ENCODE measurements around the gene ENTREP3.

Gene ENTREP3

DNA sequence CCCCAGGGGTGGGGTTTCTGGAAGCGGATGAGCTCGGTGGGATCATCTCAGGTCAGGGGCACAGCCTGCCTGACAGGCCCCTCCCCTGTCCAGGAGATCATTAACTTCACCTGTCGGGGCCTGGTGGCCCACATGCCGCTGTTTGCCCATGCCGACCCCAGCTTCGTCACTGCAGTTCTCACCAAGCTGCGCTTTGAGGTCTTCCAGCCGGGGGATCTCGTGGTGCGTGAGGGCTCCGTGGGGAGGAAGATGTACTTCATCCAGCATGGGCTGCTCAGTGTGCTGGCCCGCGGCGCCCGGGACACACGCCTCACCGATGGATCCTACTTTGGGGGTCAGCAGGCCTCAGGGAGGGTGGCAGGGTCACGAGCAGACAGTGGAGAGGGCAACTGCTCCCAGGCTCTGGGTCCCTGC is 30.4 kb upstream of the ENTREP3 start:
- H3K4me1 Mint-ChIP-seq (ENCODE audit: low read depth): no peaks in the 10 kb centered on the region
- H3K9me3 Mint-ChIP-seq: no peaks in the 10 kb centered on the region
- no peak overlapping the region for H3K4me3 Mint-ChIP-seq
- no peaks in the 10 kb centered on the region for H3K27me3 Mint-ChIP-seq
- no peak overlapping the region for H3K27ac Mint-ChIP-seq
- no peaks in the 10 kb centered on the region for H3K36me3 Mint-ChIP-seq (ENCODE audit: low read depth)

DNA sequence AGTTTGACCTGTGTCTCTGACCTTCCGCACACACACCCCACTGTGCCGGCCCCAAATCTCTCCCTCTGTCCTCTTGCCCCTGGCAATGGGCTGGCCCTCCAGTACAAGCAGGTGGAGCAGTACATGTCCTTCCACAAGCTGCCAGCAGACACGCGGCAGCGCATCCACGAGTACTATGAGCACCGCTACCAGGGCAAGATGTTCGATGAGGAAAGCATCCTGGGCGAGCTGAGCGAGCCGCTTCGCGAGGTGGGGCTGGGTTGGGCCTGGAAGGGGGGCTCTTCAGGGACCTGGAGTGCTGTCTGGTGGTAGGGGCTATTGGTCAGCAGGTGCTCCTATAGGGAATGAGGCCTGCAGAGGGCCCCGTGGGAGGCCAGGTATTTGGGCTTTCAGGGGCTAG is 29.8 kb upstream of the ENTREP3 start:
- H3K36me3 Mint-ChIP-seq (ENCODE audit: low read depth): no peaks in the 10 kb centered on the region
- no peak overlapping the region for H3K27ac Mint-ChIP-seq
- no peak overlapping the region for H3K4me3 Mint-ChIP-seq
- H3K27me3 Mint-ChIP-seq: no peaks in the 10 kb centered on the region
- H3K4me1 Mint-ChIP-seq (ENCODE audit: low read depth): no peaks in the 10 kb centered on the region
- H3K9me3 Mint-ChIP-seq: no peaks in the 10 kb centered on the region

DNA sequence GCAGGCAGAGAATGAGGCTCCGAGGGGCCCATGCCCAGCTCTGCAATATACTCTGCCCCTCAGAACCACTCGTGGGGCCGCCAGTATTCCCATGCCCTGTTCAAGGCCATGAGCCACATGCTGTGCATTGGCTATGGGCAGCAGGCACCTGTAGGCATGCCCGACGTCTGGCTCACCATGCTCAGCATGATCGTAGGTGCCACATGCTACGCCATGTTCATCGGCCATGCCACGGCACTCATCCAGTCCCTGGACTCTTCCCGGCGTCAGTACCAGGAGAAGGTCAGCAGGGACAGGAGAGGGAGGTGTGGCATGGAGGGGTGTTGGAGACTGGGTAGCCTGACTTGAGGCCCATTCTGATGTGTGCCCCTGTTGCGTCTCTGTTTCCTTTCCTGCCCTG is 29.2 kb upstream of the ENTREP3 start:
- Mint-ChIP-seq H3K27ac (no peak overlapping the region), H3K4me1 (ENCODE audit: low read depth) (no peaks in the 10 kb centered on the region), H3K4me3 (no peak overlapping the region), H3K36me3 (ENCODE audit: low read depth) (no peaks in the 10 kb centered on the region), H3K9me3 (no peaks in the 10 kb centered on the region), H3K27me3 (no peaks in the 10 kb centered on the region)

DNA sequence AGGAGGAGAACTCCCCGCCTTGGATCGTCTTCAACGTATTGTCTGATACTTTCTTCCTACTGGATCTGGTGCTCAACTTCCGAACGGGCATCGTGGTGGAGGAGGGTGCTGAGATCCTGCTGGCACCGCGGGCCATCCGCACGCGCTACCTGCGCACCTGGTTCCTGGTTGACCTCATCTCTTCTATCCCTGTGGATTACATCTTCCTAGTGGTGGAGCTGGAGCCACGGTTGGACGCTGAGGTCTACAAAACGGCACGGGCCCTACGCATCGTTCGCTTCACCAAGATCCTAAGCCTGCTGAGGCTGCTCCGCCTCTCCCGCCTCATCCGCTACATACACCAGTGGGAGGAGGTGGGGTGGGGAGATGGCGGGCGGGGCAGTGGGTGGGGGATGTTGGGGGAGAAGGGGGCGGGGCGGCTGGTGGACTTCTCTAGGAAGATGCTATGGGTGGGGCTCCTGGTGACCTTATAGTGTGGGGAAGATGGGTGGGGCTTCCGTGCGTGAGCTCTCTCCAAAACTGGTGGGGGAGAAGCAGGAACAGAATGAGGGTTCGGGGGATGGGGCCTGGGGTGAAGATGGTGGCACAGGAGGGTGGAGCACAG is 27.3 kb upstream of the ENTREP3 start:
- H3K4me3 Mint-ChIP-seq: no peak overlapping the region
- no peaks in the 10 kb centered on the region for H3K9me3 Mint-ChIP-seq
- no peak overlapping the region for H3K27ac Mint-ChIP-seq
- peaks cover 9% of the 10 kb centered on the region for H3K4me1 Mint-ChIP-seq (ENCODE audit: low read depth)
- H3K36me3 Mint-ChIP-seq (ENCODE audit: low read depth): no peaks in the 10 kb centered on the region
- H3K27me3 Mint-ChIP-seq: no peaks in the 10 kb centered on the region

DNA sequence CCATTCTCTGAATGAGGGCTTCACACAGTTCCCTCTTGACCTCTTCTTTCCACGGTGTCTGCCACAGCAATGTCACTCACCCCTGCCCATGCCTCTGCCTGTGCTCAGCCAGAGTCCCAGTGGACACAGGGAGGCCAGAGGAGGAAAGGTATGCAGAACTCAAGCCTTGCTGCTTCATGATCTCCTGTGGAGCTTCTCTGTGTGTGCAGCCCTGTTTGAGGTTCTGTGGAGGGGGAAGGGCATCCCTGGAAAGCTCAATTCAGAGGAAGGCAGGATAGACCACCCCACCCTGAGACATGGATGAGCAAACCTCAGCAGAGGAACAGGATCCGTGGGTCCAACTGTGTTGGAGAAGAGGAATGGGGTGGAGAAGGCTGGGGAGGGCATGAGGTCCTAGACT is 24.0 kb upstream of the ENTREP3 start:
- H3K27ac Mint-ChIP-seq: no peak overlapping the region
- no peaks in the 10 kb centered on the region for H3K27me3 Mint-ChIP-seq
- no peaks in the 10 kb centered on the region for H3K9me3 Mint-ChIP-seq
- H3K36me3 Mint-ChIP-seq (ENCODE audit: low read depth): no peaks in the 10 kb centered on the region
- H3K4me3 Mint-ChIP-seq: no peak overlapping the region
- peaks cover 25% of the 10 kb centered on the region for H3K4me1 Mint-ChIP-seq (ENCODE audit: low read depth)

- Mint-ChIP-seq H3K36me3 (ENCODE audit: low read depth) (no peaks in the 10 kb centered on the region), H3K27me3 (no peaks in the 10 kb centered on the region), H3K4me3 (peak overlapping the region; percentile 75), H3K27ac (no peak overlapping the region), H3K4me1 (ENCODE audit: low read depth) (peaks cover 28% of the 10 kb centered on the region), H3K9me3 (no peaks in the 10 kb centered on the region)
Measured at GRCh38 chr1:155278689-155279160, 23.4 kb upstream of the ENTREP3 start.

DNA sequence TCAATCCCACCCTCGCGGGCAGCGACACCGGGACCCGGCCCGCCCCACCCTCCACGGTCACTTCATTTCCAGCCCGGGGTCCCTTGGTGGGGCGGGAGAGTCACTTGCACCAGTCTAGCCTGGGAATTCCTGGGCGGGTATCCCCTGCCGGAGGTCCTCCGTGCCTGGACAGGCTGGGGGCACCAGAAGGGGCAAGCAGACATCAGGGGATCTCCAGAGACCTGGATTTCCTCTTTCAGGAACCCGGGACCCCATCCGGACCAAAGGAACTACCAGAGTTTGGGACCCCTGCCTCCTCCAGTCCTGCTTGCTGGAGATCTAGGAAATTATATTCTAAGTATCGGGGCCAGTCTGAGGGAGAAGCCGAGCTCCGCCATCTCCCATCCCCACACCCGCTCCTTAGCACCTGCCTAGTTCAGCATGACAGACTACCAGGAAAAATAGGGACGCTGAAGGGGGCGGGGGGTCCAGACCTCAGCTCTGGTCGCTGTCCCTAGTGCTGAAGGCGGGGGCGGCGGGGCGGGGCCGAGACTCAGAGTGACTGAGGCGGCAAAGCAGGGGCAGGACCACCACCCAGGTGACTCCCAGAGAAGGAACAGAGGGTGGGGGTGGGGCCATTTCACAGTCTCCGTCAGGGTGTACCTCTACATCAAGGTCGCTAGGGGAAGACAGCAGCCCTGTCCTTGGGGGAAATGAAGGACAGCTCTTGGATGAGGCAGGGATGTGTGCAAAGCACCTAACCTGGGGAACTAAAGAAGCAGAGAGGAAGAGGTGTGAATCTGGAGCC is 22.8 kb upstream of the ENTREP3 start:
- no peaks in the 10 kb centered on the region for H3K36me3 Mint-ChIP-seq (ENCODE audit: low read depth)
- peaks cover 29% of the 10 kb centered on the region for H3K4me1 Mint-ChIP-seq (ENCODE audit: low read depth)
- H3K9me3 Mint-ChIP-seq: no peaks in the 10 kb centered on the region
- no peak overlapping the region for H3K27ac Mint-ChIP-seq
- H3K4me3 Mint-ChIP-seq: peak overlapping the region; percentile 75
- no peaks in the 10 kb centered on the region for H3K27me3 Mint-ChIP-seq

- H3K4me3 Mint-ChIP-seq: peak within 1 kb of the TSS; percentile 75
- peak within 1 kb of the TSS; percentile 28 for H3K27ac Mint-ChIP-seq
- peaks cover 36% of the 10 kb centered on the region for H3K4me1 Mint-ChIP-seq (ENCODE audit: low read depth)
- peaks cover 7% of the 10 kb centered on the region for H3K36me3 Mint-ChIP-seq (ENCODE audit: low read depth)
- no peaks in the 10 kb centered on the region for H3K9me3 Mint-ChIP-seq
- H3K27me3 Mint-ChIP-seq: no peaks in the 10 kb centered on the region
Measured at GRCh38 chr1:155277070-155277901, 22.0 kb upstream of the ENTREP3 start, which contains the start of gene HCN3. HCN3 (plus strand) TSS chr1:155277463; CDS start chr1:155277591, 128 bp downstream.

GRCh38 chr1:155273343-155274245 is 18.3 kb upstream of the ENTREP3 start, which contains the start of gene CLK2:
CLK2 (minus strand) TSS chr1:155273504; CDS start chr1:155270977, 2,527 bp downstream.
- peak within 1 kb of the TSS; percentile 90 for H3K27ac Mint-ChIP-seq
- no peaks in the 10 kb centered on the region for H3K27me3 Mint-ChIP-seq
- no peaks in the 10 kb centered on the region for H3K9me3 Mint-ChIP-seq
- peaks cover 50% of the 10 kb centered on the region for H3K4me1 Mint-ChIP-seq (ENCODE audit: low read depth)
- H3K36me3 Mint-ChIP-seq (ENCODE audit: low read depth): peaks cover 40% of the 10 kb centered on the region
- peak within 1 kb of the TSS; percentile 91 for H3K4me3 Mint-ChIP-seq

DNA sequence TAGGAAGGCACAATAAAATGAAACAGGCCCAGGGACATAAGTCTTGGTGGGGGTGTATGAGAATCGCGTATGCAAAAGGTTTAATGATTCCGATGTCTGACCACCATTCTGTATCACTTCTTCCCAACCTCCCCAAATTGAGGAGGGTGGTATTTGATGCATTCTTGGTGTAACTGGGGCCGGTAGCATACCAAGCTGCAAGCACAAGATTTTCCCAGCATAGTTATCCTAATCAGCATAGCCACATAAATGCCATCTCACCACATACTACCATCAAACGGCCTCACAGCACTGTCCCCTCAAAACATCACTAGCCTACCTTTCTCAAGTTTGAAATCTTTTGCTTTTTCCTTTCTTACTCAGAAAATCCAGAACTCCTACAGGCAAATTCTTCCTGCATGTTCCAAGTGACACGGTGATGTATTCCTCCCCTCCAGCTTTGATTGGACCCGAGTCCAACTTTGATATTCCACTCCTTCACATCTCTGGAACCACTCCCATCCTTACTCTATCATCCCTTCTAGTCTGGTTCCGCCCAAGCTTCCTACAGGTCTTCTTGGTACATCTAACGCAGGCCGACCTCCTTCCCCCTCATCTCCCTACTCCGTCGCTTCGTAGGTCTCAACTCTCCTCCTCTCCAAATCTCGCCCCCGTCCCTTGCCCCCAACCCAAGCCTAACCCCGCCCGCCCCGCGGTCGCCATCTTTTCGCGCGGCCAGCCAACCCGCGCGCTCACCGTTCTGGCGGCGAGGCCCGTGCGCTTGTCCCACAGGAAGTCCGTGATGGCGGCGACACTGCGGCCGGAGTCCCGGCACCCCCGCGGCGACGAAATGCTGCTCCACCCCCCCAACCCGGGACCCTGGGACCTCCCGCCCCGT is 17.4 kb upstream of the ENTREP3 start:
- Mint-ChIP-seq H3K4me3 (peak overlapping the region; percentile 91), H3K36me3 (ENCODE audit: low read depth) (peaks cover 47% of the 10 kb centered on the region), H3K27me3 (no peaks in the 10 kb centered on the region), H3K4me1 (ENCODE audit: low read depth) (peaks cover 44% of the 10 kb centered on the region), H3K9me3 (no peaks in the 10 kb centered on the region), H3K27ac (peak overlapping the region; percentile 90)

GRCh38 chr1:155269381-155269780 is 14.1 kb upstream of the ENTREP3 start:
- Mint-ChIP-seq H3K27ac (no peak overlapping the region), H3K4me1 (ENCODE audit: low read depth) (peaks cover 28% of the 10 kb centered on the region), H3K36me3 (ENCODE audit: low read depth) (peaks cover 76% of the 10 kb centered on the region), H3K9me3 (no peaks in the 10 kb centered on the region), H3K4me3 (no peak overlapping the region), H3K27me3 (no peaks in the 10 kb centered on the region)

- Mint-ChIP-seq H3K9me3 (no peaks in the 10 kb centered on the region), H3K27me3 (no peaks in the 10 kb centered on the region), H3K4me1 (ENCODE audit: low read depth) (peaks cover 25% of the 10 kb centered on the region), H3K36me3 (ENCODE audit: low read depth) (peaks cover 83% of the 10 kb centered on the region), H3K4me3 (no peak overlapping the region), H3K27ac (no peak overlapping the region)
Measured at GRCh38 chr1:155268630-155269029, 13.3 kb upstream of the ENTREP3 start.

- no peaks in the 10 kb centered on the region for H3K9me3 Mint-ChIP-seq
- H3K27me3 Mint-ChIP-seq: no peaks in the 10 kb centered on the region
Measured at GRCh38 chr1:155267373-155267772, 12.1 kb upstream of the ENTREP3 start.

More at GRCh38 chr1:155267373-155267772, 12.1 kb upstream of the ENTREP3 start:
- no peak overlapping the region for H3K4me3 Mint-ChIP-seq
- H3K4me1 Mint-ChIP-seq (ENCODE audit: low read depth): peaks cover 31% of the 10 kb centered on the region
- H3K36me3 Mint-ChIP-seq (ENCODE audit: low read depth): peaks cover 89% of the 10 kb centered on the region
- H3K27ac Mint-ChIP-seq: no peak overlapping the region
